HG02938 (cell line): Measurements from ENCODE around the gene TUBB6.

Source experiments
- ATAC-seq: cut with Tn5 transposase; IDR thresholded peaks from one replicate; pipeline ENCODE4 v1.9.1; 2021; ENCODE audit warnings: mild to moderate bottlenecking, moderate library complexity; ENCODE audit not compliant: unreplicated experiment

The TUBB6 gene

DNA sequence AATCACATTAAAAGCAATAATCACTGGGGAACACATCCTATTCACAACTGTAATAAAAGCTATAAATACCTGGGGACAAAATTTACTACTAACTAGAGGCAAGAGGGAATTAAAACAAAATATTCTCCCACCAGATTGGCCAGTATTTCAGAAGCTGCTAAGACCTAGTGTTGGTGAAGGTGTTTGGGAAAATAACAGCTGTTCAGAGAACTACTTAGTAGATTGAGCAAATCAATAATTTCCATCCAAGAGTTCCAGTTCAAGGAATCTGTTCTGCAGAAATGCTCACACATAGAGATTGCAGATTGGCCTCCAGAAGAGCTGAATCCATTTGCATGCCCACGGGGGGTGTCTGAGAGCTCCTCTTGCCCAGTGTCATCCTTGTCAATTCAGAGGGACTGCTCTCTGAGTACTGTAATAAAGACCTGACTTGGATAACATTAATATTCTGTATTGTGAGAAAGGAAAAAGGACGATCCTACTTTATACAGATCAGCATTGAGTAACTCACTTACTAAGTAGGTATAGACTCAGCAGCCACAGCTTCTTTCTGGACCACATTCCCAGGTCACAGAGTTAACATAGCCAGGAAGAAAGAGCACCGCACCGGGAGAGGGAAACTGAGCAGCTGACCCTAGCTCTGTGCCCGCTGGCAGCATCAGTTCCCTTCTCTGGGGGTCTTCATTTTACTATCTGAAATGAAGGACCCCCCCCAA is 5.6 kb downstream of the TUBB6 start:
- no peak for ATAC-seq

DNA sequence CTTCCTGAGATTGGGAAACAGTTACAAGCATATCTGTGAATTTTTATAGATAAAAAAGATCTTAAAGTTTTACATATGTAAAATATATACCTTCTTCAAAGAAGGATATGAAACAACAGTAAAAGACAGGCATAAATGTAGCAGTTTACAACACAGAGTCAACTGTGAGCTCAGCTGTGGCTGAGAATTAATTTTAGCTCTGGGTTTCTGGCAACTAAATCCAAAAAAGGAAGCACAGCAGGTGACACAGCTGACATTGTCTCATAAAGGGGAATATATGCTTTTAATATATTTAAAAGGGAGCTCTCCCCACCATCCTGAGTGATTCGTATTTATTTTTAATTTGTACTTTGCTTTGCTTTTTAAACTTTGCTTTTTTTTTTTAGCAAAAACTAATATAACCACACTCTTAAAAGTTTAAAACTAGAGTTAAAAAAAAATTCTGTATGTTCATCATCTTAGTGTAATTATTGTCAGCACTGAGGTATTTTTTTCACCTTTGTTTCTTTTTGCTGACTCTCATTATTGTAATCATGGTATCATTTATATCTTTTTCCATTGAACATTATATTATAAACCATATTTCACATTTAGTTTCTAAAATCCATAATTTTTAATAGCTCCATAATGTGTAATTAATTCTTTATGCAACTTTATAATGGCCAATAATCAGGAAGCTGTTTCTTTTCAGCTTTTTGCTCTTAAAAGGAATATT is 6.7 kb downstream of the TUBB6 start:
- ATAC-seq: no peak

DNA sequence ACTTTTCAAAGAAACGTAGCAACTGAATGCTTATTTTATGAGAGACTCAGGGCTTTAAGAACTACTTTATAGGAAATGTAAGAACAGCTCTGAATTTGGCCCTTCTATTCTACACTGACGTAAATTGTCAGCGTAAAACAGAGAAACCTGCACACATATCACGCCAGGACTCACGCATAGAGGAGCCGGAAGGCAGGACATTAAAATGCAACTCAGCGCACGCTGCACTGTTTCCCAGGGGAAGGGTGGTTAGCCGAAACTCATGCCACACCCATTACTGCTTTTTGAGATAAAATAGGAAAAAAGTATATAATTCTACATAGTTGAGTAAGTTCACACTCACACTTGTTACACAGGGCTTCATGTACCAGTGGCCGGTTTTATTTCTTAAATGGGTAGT is 7.4 kb downstream of the TUBB6 start:
- no peak for ATAC-seq

DNA sequence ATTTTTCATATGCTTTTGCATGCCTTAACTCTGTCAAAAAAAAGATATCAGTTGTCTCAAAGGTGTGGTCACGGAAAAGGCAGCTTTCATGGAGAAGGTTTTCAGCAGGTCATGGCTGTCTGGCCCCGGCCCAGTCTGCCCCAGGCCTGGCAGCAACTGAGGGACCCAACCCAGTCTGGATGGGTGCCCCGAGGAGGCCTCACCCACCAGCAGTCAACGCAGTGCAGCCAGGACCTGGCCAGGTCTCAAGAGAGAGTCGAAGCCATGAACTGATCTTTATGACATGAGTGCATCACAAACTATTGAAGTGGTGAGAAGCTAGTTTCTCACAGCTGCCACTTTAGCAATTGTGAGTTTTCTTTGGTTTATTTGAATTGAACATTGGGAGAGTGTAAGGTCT is 7.9 kb downstream of the TUBB6 start:
- no peak for ATAC-seq

DNA sequence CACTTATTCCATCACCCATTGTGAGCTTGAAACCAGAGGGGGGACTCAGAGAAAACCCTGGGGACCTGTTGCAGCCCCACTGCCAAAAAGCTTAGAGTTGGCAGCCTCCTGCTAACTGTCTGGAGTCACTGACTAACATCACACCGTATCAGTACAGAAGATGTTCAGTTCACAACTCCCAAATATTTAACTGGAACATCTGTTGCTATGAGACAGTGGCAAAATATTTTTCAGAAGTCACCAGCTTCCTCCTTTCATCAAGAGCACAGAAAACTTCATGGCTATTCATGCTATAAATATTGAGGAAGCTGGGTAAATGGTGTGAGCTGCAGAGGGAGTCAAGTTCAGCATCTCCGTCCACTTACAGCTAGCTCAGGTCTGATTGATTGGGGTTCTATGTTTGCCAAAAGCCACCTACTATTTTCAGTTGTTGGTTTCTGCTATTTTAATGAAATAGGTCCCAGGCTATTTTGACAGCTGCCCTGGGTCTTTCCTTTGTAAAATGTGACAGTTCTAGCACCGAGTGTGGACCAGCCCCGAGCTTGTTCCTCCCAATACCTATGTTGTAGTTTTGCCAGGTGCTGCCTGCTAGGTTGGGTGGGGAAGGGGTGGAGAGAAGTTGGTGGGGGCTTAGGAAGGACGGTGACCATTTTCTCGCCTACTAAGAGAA is 9.8 kb downstream of the TUBB6 start:
- peak; percentile 31 for ATAC-seq

DNA sequence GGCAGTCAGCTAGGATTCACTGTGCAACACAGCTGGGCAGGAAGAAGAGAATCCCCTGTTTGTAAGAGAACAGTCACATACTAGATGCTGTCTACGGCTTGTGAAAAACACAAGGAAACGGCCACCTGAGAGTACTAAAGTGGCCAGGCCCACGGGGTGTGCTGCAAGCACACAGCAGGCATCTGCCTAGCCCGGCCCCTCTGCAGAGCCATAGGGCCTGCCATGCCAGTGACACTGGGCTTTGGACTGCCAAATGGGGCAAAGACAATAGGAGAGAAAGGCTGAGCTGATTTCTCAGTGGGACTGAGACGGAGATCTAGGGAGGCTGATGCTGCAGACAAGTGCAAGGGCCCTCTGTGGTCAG is 10.3 kb downstream of the TUBB6 start:
- no peak for ATAC-seq

DNA sequence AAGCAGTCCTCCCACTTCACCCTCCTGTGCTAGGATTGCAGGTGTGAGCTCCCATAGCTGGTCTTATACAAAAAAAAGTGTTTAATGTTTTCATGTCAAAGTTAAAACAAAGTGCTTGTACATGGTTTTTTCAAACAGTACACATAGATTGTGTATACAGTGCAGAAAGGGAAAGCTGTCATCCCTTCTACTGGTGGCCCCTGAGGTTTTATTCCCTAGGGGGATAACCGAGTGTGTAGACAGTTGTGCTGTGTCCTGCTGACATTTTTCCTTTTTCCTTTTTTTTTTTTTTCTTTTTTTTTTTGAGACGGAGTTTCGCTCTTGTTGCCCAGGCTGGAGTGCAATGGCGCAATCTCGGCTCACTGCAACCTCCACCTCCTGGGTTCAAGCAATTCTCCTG is 10.8 kb downstream of the TUBB6 start:
- ATAC-seq: no peak

DNA sequence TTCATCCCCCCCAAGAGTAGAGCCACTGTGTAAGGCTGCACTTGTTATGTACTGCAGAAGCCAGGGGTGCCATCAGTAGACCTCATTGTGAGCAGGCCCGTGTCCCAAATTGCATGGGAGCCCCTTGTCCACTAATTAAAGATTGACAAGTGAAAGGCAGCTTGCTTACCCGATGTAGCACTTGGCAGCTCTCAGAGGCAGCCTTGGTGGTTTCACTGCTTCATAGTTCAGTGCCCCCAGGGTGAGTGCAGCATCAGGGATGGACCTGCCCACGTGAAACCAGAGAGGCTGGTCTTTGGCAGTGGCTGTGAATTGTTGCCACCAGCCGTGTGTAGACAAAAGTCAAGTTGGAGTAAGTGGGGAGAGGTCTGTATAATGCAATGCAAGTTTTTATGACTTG is 13.3 kb downstream of the TUBB6 start:
- no peak for ATAC-seq

DNA sequence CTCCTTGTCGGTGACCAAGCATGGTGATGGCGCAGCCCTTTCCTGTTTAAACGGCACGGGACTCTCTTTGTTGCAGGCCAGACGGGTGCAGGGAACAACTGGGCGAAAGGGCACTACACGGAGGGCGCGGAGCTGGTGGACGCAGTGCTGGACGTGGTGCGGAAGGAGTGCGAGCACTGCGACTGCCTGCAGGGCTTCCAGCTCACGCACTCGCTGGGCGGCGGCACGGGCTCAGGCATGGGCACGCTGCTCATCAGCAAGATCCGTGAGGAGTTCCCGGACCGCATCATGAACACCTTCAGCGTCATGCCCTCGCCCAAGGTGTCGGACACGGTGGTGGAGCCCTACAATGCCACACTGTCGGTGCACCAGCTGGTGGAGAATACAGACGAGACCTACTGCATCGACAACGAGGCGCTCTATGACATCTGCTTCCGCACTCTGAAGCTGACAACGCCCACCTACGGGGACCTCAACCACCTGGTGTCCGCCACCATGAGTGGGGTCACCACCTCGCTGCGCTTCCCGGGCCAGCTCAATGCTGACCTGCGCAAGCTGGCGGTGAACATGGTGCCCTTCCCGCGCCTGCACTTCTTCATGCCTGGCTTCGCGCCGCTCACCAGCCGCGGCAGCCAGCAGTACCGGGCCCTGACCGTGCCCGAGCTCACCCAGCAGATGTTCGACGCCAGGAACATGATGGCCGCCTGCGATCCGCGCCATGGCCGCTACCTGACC is 17.1 kb downstream of the TUBB6 start:
- no peak for ATAC-seq

DNA sequence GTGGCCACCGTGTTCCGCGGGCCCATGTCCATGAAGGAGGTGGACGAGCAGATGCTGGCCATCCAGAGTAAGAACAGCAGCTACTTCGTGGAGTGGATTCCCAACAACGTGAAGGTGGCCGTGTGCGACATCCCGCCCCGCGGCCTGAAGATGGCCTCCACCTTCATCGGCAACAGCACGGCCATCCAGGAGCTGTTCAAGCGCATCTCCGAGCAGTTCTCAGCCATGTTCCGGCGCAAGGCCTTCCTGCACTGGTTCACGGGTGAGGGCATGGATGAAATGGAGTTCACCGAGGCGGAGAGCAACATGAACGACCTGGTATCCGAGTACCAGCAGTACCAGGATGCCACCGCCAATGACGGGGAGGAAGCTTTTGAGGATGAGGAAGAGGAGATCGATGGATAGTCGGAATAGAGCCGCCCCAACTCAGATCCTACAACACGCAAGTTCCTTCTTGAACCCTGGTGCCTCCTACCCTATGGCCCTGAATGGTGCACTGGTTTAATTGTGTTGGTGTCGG is 17.7 kb downstream of the TUBB6 start:
- no peak for ATAC-seq

DNA sequence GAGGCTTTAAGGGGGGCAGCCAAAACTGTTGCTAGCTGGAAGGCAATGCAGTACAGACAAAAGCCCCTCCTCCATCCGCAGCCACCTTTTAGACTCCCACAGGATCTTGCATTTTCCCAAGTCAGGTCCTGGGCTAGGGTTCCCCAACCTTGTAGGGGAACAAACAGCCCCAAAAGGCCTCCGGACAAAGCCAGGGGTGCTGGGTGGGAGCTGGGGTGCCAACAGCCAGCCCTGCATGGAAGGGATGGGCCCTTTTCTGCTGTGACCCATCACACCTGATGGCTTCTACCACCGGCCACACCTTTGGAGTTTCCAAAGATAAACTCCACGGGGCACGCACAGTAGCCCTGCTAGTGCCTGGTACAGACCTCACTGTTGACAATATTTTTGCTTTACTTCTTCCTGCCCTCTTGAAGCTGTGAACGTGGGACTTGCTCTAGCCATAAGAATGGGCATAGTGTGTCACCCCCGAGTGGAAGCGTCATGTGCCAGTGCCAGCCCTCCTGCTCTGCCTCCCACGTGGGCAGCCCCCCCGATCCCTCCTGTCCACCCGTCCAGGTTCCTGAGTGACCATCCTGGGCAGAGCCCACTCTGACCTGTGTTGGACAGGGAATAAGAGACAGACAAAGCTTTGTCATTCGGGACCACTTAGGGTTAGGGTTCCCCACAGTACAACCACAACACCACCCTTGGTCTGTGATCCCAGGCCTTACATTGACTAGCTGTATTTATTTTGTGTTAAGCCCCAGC is 18.8 kb downstream of the TUBB6 start:
- no peak for ATAC-seq

DNA sequence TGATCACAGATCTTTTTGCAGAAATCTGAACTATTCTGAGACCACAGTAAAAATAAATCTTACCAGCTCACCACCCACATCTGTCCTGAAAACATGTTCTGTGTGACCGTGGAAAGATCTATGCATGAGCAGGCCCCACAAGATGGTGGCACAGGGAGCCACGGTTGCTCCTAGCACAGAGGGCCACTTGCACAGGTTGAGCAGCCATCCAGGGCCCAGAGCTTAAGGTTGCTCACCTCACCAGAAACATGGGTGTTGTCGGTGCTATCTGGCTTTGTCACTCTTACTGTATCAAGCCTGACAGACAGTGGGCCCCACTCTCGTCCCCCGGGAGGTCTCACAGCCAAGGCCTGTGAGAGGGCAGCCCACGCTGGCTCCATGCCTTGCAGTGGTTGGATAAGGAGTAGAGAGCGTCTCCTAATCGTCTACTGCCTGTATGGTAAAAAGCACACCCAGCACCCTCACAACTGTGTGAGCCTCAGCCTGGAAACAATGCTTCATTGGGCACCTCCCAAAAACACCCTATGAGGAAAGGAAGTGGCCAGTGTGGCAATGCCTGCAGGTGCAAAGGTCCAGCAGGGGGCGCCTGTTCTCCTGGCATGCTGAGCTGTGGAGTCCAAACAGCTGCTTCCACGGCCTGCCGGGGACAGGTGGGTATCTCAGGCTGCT is 19.6 kb downstream of the TUBB6 start:
- peak; percentile 49 for ATAC-seq

DNA sequence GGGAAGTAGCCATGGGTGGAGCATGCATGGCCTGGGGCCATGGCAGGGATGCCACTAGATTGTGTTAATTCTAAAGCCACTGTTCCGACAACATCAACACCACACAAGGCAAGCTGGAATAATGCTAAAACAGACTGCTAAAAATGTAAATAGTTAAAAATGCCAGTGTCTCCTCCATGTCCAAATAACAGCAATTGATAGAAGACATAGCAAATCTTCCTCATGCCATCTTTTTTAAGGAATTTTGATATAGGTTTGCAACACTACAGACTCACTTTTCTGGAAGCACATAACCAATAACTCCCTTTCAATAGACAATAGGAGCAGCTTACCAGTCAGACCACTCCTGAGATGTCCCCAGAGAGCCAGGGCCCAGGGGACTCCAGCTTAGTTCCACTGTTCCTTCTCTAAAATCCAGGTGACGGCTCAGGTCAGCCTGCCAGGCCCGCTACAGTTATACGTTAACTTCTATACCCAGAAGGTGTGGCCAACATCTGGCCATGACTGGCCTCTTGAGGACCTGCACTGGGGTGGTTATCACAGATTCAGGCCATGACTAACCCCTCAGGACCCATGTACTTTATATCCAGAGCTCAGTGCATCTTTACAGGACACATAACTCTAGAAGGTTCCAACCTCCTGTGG is 20.3 kb downstream of the TUBB6 start:
- ATAC-seq: no peak

DNA sequence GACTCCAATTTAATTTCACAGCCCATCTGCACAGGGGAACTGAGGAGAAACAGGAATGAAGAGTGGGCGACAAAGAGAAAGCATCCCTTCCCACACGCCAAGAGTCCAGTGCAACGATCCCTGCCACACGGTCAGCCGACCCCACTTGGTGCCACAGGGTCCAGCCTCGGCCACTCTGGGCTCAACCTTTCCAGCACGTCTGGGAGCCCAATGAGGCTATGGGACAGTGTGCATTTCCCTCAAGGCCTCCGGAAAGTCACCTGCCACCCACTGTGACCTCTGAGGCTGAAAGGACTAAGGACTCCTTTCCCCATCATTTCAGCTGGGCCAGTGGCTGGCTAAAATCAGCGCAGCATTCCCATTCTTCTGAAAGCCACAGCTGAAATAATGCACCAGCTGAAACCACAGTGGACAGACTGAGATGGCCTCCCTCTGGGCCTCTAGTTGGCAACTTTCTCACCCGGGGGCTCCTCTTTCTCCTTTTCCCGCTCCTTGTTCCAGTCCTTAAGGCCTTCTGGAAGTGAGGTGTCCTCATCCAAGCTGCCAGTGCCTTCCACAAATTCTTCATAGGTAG is 21.2 kb downstream of the TUBB6 start:
- ATAC-seq: no peak

DNA sequence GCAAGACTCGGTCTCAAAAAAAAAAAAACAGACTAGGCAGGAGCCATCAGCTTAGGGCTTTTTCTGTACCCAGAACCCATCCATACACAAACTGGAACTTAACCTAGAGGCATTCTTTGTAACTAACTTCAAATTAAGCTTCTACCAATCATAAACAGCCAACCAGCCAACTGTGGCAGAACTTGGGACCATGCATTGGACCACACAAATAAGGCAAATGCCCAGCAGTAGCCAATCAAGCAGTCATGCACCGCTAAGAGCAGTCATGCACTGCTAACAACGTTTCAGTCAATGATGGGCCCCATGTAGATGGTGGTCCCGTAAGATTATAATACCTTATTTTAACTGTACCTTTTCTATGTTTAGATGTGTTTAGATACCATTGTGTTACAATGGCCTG is 22.7 kb downstream of the TUBB6 start:
- no peak for ATAC-seq

DNA sequence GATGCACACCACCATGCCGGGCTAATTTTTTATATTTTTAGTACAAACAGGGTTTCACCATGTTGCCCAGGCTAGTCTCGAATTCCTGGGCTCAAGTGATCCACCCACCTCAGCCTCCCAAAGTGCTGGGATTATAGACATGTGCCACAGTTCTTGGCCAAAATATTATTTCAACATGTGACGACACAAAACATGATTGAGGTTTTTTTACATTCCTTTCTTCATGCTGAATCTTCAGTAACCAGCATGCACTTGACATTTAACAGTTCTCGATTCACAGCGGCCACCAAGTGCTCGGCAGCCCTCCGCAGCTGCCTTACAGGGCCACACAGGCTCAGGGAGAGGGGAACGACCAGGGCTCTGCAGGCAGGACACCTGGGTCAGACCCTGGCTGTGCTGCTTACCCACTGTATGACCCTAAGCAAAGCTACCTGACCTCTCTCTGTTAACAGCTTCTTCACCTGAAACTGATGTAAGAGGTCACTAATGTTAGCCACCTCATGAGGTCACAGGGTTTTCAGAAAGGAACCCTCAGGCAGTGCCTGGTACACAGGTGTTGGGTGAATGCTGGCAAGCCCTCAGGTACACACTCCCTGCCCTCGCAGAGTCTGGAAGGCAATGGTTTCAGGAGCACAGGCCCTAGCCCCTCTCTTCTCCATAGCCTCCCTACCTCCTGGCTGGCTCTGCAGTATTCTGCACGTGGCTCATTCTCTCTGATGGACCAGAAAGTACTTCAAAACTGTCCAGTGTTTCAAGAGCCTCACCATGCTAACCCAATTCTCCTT is 25.7 kb downstream of the TUBB6 start:
- ATAC-seq: no peak

DNA sequence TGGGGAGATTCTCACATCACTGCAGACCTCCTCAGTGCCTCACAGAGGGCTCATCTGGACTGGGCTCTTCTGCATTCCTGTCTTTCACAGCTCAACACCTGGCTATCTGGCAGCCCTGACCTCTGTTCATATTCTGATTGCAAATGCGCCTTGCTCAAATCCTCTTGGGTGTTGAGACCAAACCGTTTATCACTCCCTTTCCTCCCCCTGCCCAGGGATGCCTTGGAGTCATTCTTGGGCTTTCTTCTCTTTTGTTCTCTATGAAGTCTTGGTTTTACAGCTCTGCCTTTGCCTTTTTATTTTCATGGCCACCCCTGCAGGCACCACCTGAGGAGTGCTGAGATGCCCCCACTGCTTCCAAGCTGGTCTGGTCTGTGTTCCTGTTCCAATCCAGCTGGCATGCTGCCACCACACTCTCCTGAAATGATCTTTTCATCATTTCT is 26.3 kb downstream of the TUBB6 start:
- ATAC-seq: no peak

DNA sequence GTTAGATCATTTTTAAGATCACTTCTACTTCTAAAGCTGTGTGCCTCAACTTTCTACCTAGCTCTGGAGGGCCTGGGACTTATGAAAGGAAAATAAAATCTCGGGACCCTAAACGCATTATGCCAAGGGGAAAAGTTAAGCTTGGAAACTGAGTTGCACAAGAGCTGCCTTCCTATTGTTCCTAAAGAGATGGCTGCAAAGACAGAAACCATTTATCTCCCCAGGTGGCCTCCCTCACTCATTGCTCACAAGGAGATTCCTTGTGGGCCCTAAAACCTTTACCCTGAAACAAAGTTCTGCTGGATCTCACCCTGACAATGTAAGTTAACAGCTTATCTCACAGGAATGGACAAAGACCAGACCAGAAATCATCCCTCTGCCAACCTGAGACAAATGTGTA is 26.8 kb downstream of the TUBB6 start:
- ATAC-seq: no peak
